Prostate gland (tissue), 2 donors: ENCODE results near the gene IGF2BP1.

Source experiments
- CTCF ChIP-seq, 4 experiments: fragments of 200-600 bp in 2 of 4; fragments of 450-650 bp in 2 of 4; sonication (generic) in 2 of 4; IDR thresholded peaks; 1 replicate in 3 of 4; 2 replicates in 1 of 4; pipeline ENCODE4 v1.5.1; 2016 to 2019; ENCODE audit warnings: antibody characterized with exemption in 4 of 4, mild to moderate bottlenecking in 2 of 4, moderate library complexity in 2 of 4
- POLR2A ChIP-seq: fragments of 450-650 bp; IDR thresholded peaks from one replicate; pipeline ENCODE4 v1.6.1; 2016; ENCODE audit warnings: antibody characterized with exemption, mild to moderate bottlenecking
- POLR2AphosphoS5 ChIP-seq: sonication (generic); formaldehyde crosslinking; IDR thresholded peaks from one replicate; pipeline ENCODE4 v1.6.1; 2017; ENCODE audit warnings: antibody characterized with exemption

GRCh38 chr17:49003557-49004511 is 6.6 kb downstream of the IGF2BP1 start:
- TF ChIP-seq POLR2AphosphoS5 (no peak), POLR2A (no peak), CTCF (IDR thresholded peaks at IDR 0.05) (no peak)
